H1 (cell line): ENCODE data around the gene DYNLRB1. TPM values are rescaled to one million over a fixed set of nuclear protein-coding genes. Genes with fewer than 3 reads are reported as not detected.

Experiments
- CTCF ChIA-PET: fragments of 300-600 bp; sonication (Branson Sonifier 250); formaldehyde crosslinking; loops from one replicate; lab custom pipeline; 2021; ENCODE audit not compliant: partially characterized antibody; lab: Charles Lee
- POLR2A ChIA-PET: fragments of 300-600 bp; sonication (Branson Sonifier 250); formaldehyde crosslinking; loops from one replicate; lab custom pipeline; 2021; ENCODE audit warnings: inconsistent platforms; ENCODE audit not compliant: partially characterized antibody; lab: Charles Lee
- DNase-seq, 2 experiments: peaks; one replicate each; pipeline versions ENCODE4 v3.0.0 to v3.0.0-alpha.2; 2010 to 2022; ENCODE audit warnings: low spot score in 2 of 2, low read depth in 1 of 2, mixed read lengths in 1 of 2
- FAIRE-seq: peaks from 2 replicates; lab custom pipeline; 2011; peaks lifted over from hg19 to GRCh38; lab: Jason Lieb, UNC
- H2AFZ ChIP-seq: 2 replicates; pipeline ENCODE4 v1.8.1; 2012; ENCODE audit warnings: low read length, inconsistent platforms
- H2AK5ac ChIP-seq: 2 replicates; pipeline ENCODE4 v1.6.1; 2013; ENCODE audit warnings: low read depth, low read length
- H2BK120ac ChIP-seq: replicated peaks from 2 replicates; pipeline ENCODE3; 2013; ENCODE audit warnings: low read depth, low read length, inconsistent platforms
- H2BK12ac ChIP-seq: 2 replicates; pipeline ENCODE4 v1.6.1; 2013; ENCODE audit warnings: low read depth, low read length
- H2BK15ac ChIP-seq: 2 replicates; pipeline ENCODE4 v1.6.1; 2013; ENCODE audit warnings: low read length
- H2BK20ac ChIP-seq: 2 replicates; pipeline ENCODE4 v1.6.1; 2013; ENCODE audit warnings: low read length
- H2BK5ac ChIP-seq: 2 replicates; pipeline ENCODE4 v1.6.1; 2013; ENCODE audit warnings: low read depth, low read length
- H3K14ac ChIP-seq: 2 replicates; pipeline ENCODE4 v1.6.1; 2013; ENCODE audit warnings: inconsistent platforms; ENCODE audit not compliant: insufficient read length
- H3K18ac ChIP-seq: 2 replicates; pipeline ENCODE4 v1.6.1; 2013; ENCODE audit warnings: low read length; ENCODE audit errors: extremely low read depth
- H3K23ac ChIP-seq: 2 replicates; pipeline ENCODE4 v1.6.1; 2013; ENCODE audit warnings: inconsistent platforms; ENCODE audit not compliant: insufficient read length
- H3K23me2 ChIP-seq: 2 replicates; pipeline ENCODE4 v1.6.1; 2013; ENCODE audit warnings: low read depth, low read length
- H3K27ac ChIP-seq: 2 replicates; pipeline ENCODE4 v1.6.1; 2011; ENCODE audit warnings: low read depth, low read length, inconsistent platforms
- H3K27me3 ChIP-seq, 4 experiments: replicated peaks in 1 of 4; 1 replicate in 1 of 4; 2 replicates in 3 of 4; pipeline versions ENCODE4 v1.6.1 to v1.8.1; 2011 to 2013; ENCODE audit warnings: low read length in 3 of 4, mild to moderate bottlenecking in 3 of 4, inconsistent platforms in 2 of 4, mixed read lengths in 2 of 4, moderate library complexity in 1 of 4; ENCODE audit not compliant: control insufficient read depth in 3 of 4, insufficient read depth in 3 of 4; ENCODE audit errors: extremely low read depth in 1 of 4
- H3K36me3 ChIP-seq, 4 experiments: 2 replicates each; pipeline versions ENCODE4 v1.6.1 to v1.8.1; 2011 to 2013; ENCODE audit warnings: mild to moderate bottlenecking in 4 of 4, low read length in 3 of 4, moderate library complexity in 2 of 4, control low read depth in 1 of 4, inconsistent platforms in 1 of 4; ENCODE audit not compliant: insufficient read depth in 4 of 4, control insufficient read depth in 2 of 4
- H3K4ac ChIP-seq: replicated peaks from 2 replicates; pipeline ENCODE3; 2013; ENCODE audit warnings: low read length, low read depth, mixed read lengths, inconsistent platforms; ENCODE audit not compliant: insufficient read length
- H3K4me1 ChIP-seq, 4 experiments: replicated peaks in 1 of 4; 1 replicate in 1 of 4; 2 replicates in 3 of 4; pipeline versions ENCODE4 v1.6.1 to v1.8.1; 2011 to 2013; ENCODE audit warnings: low read length in 3 of 4, inconsistent platforms in 2 of 4, mixed read lengths in 1 of 4; ENCODE audit not compliant: insufficient read depth in 4 of 4, control insufficient read depth in 3 of 4
- H3K4me2 ChIP-seq, 2 experiments: 2 replicates each; pipeline versions ENCODE4 v1.6.1 to v1.8.1; 2011 to 2013; ENCODE audit warnings: low read depth in 2 of 2, low read length in 2 of 2, control low read depth in 1 of 2, inconsistent platforms in 1 of 2, mild to moderate bottlenecking in 1 of 2; ENCODE audit not compliant: insufficient read depth in 1 of 2
- H3K4me3 ChIP-seq, 4 experiments: fragments of 200-600, 300-600 bp in 1 of 4; sonication (generic), shearing (Covaris generic), sonication (Bioruptor Twin) in 1 of 4; 2 replicates each; pipeline versions ENCODE4 v1.5.1 to v1.8.1; 2011 to 2016; ENCODE audit warnings: low read length in 4 of 4, low read depth in 3 of 4, control low read depth in 2 of 4, inconsistent platforms in 2 of 4, mild to moderate bottlenecking in 2 of 4, mixed read lengths in 1 of 4, moderate library complexity in 1 of 4; ENCODE audit not compliant: insufficient read depth in 2 of 4; ENCODE audit errors: extremely low read depth in 1 of 4
- H3K56ac ChIP-seq: replicated peaks from 2 replicates; pipeline ENCODE3; 2013; ENCODE audit warnings: low read depth, mild to moderate bottlenecking, mixed read lengths, low read length, inconsistent platforms; ENCODE audit not compliant: insufficient read length
- H3K79me1 ChIP-seq: 2 replicates; pipeline ENCODE4 v1.6.1; 2013; ENCODE audit warnings: low read depth, low read length, control low read depth
- H3K79me2 ChIP-seq, 2 experiments: 2 replicates each; pipeline versions ENCODE4 v1.6.1 to v1.8.1; 2012 to 2013; ENCODE audit warnings: low read length in 2 of 2, mild to moderate bottlenecking in 2 of 2, inconsistent platforms in 1 of 2; ENCODE audit not compliant: insufficient read depth in 2 of 2, control insufficient read depth in 1 of 2
- H3K9ac ChIP-seq, 4 experiments: replicated peaks in 1 of 4; 1 replicate in 1 of 4; 2 replicates in 3 of 4; pipeline versions ENCODE4 v1.6.1 to v1.8.1; 2011 to 2013; ENCODE audit warnings: low read depth in 3 of 4, low read length in 3 of 4, control low read depth in 2 of 4, mild to moderate bottlenecking in 2 of 4, moderate library complexity in 2 of 4, inconsistent platforms in 1 of 4; ENCODE audit errors: extremely low read depth in 1 of 4
- H3K9me3 ChIP-seq, 2 experiments: 2 replicates each; pipeline versions ENCODE4 v1.6.1 to v1.8.1; 2012 to 2013; ENCODE audit warnings: mild to moderate bottlenecking in 2 of 2, moderate library complexity in 2 of 2, control low read depth in 1 of 2, inconsistent platforms in 1 of 2, low read depth in 1 of 2, low read length in 1 of 2, mixed read lengths in 1 of 2; ENCODE audit not compliant: insufficient read depth in 2 of 2
- H4K20me1 ChIP-seq, 2 experiments: replicated peaks in 1 of 2; 2 replicates each; pipeline versions ENCODE3 to v1.8.1; 2011 to 2013; ENCODE audit warnings: inconsistent platforms in 2 of 2, low read length in 2 of 2, mild to moderate bottlenecking in 1 of 2; ENCODE audit not compliant: insufficient read depth in 2 of 2, control insufficient read depth in 1 of 2
- H4K5ac ChIP-seq: 2 replicates; pipeline ENCODE4 v1.6.1; 2013; ENCODE audit warnings: low read length, low read depth, mixed read lengths, inconsistent platforms; ENCODE audit not compliant: insufficient read length
- H4K8ac ChIP-seq: 2 replicates; pipeline ENCODE4 v1.8.0; 2013; ENCODE audit warnings: mild to moderate bottlenecking, moderate library complexity, low read length, inconsistent platforms; ENCODE audit not compliant: insufficient read depth; ENCODE audit errors: extremely low read depth
- H4K91ac ChIP-seq: replicated peaks from 2 replicates; pipeline ENCODE3; 2013; ENCODE audit warnings: low read length, mixed read lengths, inconsistent platforms; ENCODE audit not compliant: insufficient read length
- ASH2L ChIP-seq: fragments of 200-600, 300-600 bp; sonication (generic); IDR thresholded peaks from one replicate; pipeline ENCODE4 v1.7.1; 2017; ENCODE audit warnings: low read length
- BACH1 ChIP-seq: IDR thresholded peaks from 2 replicates; pipeline ENCODE4 v1.6.1; 2012; ENCODE audit warnings: low read length, improper control_type of control experiment
- EZH2 ChIP-seq: fragments of 200-600 bp; sonication (generic); IDR thresholded peaks from 2 replicates; pipeline ENCODE4 v1.7.1; 2012; ENCODE audit warnings: low read depth, mild to moderate bottlenecking, moderate library complexity, low read length, inconsistent platforms; ENCODE audit not compliant: severe bottlenecking
- GABPA ChIP-seq: IDR thresholded peaks from 2 replicates; pipeline ENCODE4 v1.6.1; 2011; ENCODE audit warnings: mild to moderate bottlenecking, low read length, moderate library complexity, borderline replicate concordance; ENCODE audit not compliant: insufficient read depth
- MAX ChIP-seq: IDR thresholded peaks from 2 replicates; pipeline ENCODE4 v1.6.1; 2012; ENCODE audit warnings: inconsistent platforms
- POLR2A ChIP-seq, 2 experiments: IDR thresholded peaks; 1 replicate in 1 of 2; 2 replicates in 1 of 2; pipeline ENCODE4 v1.6.1; 2011; ENCODE audit warnings: low read depth in 2 of 2, low read length in 2 of 2, mild to moderate bottlenecking in 2 of 2; ENCODE audit errors: control extremely low read depth in 1 of 2
- RNF2 ChIP-seq: fragments of 200-900, 300-1000 bp; sonication (generic); IDR thresholded peaks from 2 replicates; pipeline ENCODE4 v1.7.1; 2016; ENCODE audit warnings: borderline replicate concordance, low read depth, mild to moderate bottlenecking, antibody characterized with exemption, low read length; ENCODE audit not compliant: poor library complexity, severe bottlenecking; ENCODE audit errors: missing control alignments
- SAP30 ChIP-seq: fragments of 300-600 bp; sonication (generic); IDR thresholded peaks from 2 replicates; pipeline ENCODE4 v1.7.1; 2012; ENCODE audit warnings: low read length, moderate library complexity, mild to moderate bottlenecking, inconsistent platforms; ENCODE audit not compliant: insufficient read depth, insufficient replicate concordance
- SIN3A ChIP-seq, 2 experiments: IDR thresholded peaks in 1 of 2; conservative IDR thresholded peaks in 1 of 2; 2 replicates each; pipeline ENCODE4 v1.6.1; 2011 to 2012; ENCODE audit warnings: low read length in 2 of 2, improper control_type of control experiment in 1 of 2, low read depth in 1 of 2, mild to moderate bottlenecking in 1 of 2
- SIX5 ChIP-seq: IDR thresholded peaks from 2 replicates; pipeline ENCODE4 v1.6.1; 2011; ENCODE audit warnings: mild to moderate bottlenecking, low read depth, low read length
- WGBS, 2 experiments: shearing (Covaris generic) in 1 of 2; methylation state at CpG; one replicate each; pipeline versions ENCODE4 v1.1.6 to v1.1.7; 2013 to 2015; ENCODE audit warnings: low lambda C conversion rate in 2 of 2, mixed read lengths in 2 of 2, inconsistent platforms in 1 of 2, low coverage in 1 of 2, missing lambda C conversion rate in 1 of 2; ENCODE audit not compliant: insufficient replicate concordance in 2 of 2, insufficient coverage in 1 of 2, insufficient read length in 1 of 2; ENCODE audit errors: extremely low coverage in 1 of 2, missing lambda C conversion rate in 1 of 2; 5-methylcytosine and 5-hydroxymethylcytosine counted together
- polyA plus RNA-seq, 7 experiments: library from polyadenylated mRNA; depleted of rRNA in 3 of 7; stranded (reverse) in 5 of 7; unstranded in 2 of 7; fragments of >200 nt in 5 of 7; fragments of 200-250 nt in 2 of 7; gene quantifications; 1 replicate in 5 of 7; 2 replicates in 1 of 7; 4 replicates in 1 of 7; pipeline versions ENCODE4 v1.2.1 to v1.2.3, GENCODE V29; 2011 to 2013; ENCODE audit warnings: missing spikeins in 2 of 7, mixed read lengths in 2 of 7
- total RNA-seq: library from RNA; stranded (reverse); fragmentation: NEBNext Ultra II Directional; extraction: Animal tissue kit (Norgen Biotek cat#: 25700); gene quantifications from 2 replicates; pipeline ENCODE4 v1.2.1, GENCODE V29; 2021

Gene DYNLRB1
- total and polyA plus RNA-seq, 2 of the 8 experiments (the other 6 are each of a cell fraction or from before 2014, with no cell fraction given), result 109 to 214 TPM

- WGBS, 2 experiments, result 86% methylated on average over 6 of the region's 7 CpGs; no CpG with 5 or more reads in 1 of the 2 experiments
- H3K27me3 ChIP-seq, result no peaks in the 10 kb centered on the region; a peak in 2 of 7 replicates
- H4K8ac ChIP-seq, result no peak overlapping the region
- H2BK5ac ChIP-seq, result no peak overlapping the region
- H3K36me3 ChIP-seq, result no peaks in the 10 kb centered on the region
- H3K79me1 ChIP-seq, result peaks cover 6% of the 10 kb centered on the region
- CTCF ChIA-PET, result interaction anchor here (0.6 to 6.2 kb wide), 3 partner anchors 123 to 308 kb away, joined by 3 to 48 read pairs (median 4); no protein-coding TSS in a partner anchor
- H3K9ac ChIP-seq, result no peak overlapping the region
- H3K4me1 ChIP-seq, result 0 out of 7 replicates have a peak, but pooled peaks cover 0 to 4% (median 1%) of the 10 kb centered on the region in 4 experiments
- no peak overlapping the region for H2AFZ ChIP-seq
- no peak overlapping the region for H3K14ac ChIP-seq
- no peak overlapping the region for H3K4ac ChIP-seq
- DNase-seq (no peak), FAIRE-seq (no peak)
- H4K91ac ChIP-seq, result no peak overlapping the region
- no peak overlapping the region for H3K4me2 ChIP-seq
- peaks cover 0 to 7% of the 10 kb centered on the region in 2 experiments for H4K20me1 ChIP-seq
- no peak overlapping the region for H3K23ac ChIP-seq
- no peak overlapping the region for H2BK15ac ChIP-seq
- no peak overlapping the region for H2AK5ac ChIP-seq
- TF ChIP-seq POLR2A (IDR thresholded peaks at IDR 0.05; ENCODE audit: control extremely low read depth in 1 of 2, low read depth in 2 of 2, low read length in 2 of 2) (no peak), SIN3A (conservative IDR thresholded peaks at IDR 0.05 in 1 of 2, IDR thresholded peaks at IDR 0.05 in 1 of 2; ENCODE audit: low read depth in 1 of 2, low read length in 2 of 2) (no peak), SAP30 (no peak), RNF2 (no peak), MAX (no peak), SIX5 (no peak), ASH2L (no peak), BACH1 (no peak), GABPA (no peak), EZH2 (no peak)
- no peak overlapping the region for H2BK12ac ChIP-seq
- H4K5ac ChIP-seq, result no peak overlapping the region
- no peak overlapping the region for H3K18ac ChIP-seq
- no peaks in the 10 kb centered on the region for H3K9me3 ChIP-seq
- H3K79me2 ChIP-seq, result no peaks in the 10 kb centered on the region
- no peak overlapping the region for H3K4me3 ChIP-seq
- H3K23me2 ChIP-seq, result peaks cover 3% of the 10 kb centered on the region
- POLR2A ChIA-PET, result no interaction called here
- no peak overlapping the region for H3K56ac ChIP-seq
- no peak overlapping the region for H2BK20ac ChIP-seq
- no peak overlapping the region for H2BK120ac ChIP-seq
- no peak overlapping the region for H3K27ac ChIP-seq
Measured at GRCh38 chr20:34564833-34565232, 48.6 kb downstream of the DYNLRB1 start.
